Measurements from ENCODE around the gene PDE4B. TPM values are rescaled to one million over a fixed set of nuclear protein-coding genes. Genes with fewer than 3 reads are reported as not detected.

The PDE4B gene
- total RNA-seq, 1 experiment from 2014 or later, result 1.4 TPM

DNA sequence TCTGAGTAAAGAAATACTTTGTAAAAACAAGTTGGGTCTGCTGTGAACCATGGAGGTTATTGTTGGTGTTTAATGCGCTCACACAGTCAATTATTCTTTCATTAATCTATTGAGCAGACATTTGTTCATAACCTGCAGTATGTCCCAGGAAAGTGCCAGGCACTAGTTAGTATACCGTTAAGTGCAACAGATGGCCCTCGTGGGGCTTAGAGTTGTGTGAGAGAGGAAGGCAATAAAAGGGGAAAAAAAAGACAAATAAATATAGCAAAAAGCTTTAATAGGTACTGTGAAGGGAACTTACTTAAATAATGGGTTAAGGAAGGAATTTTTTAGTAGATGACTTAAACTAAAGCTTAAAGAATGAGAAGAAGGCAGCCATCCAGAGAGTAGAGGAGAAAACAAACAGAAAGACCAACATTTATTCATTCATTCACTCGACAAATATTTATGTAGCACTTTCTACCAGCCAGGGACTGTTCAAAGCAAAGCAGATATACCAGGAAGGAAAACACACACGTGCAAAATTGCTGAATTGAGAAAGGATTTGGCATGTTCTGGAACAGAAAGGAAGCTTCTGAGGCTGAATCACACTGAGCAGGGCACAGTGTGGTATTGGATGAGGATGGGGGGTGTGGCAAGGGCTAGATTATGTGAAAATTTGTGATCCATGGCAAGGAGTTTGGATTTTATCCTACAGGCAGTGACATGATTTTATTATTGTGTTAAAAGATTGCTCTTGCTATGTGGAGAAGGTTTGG, 445.2 kb downstream of the PDE4B start:
- no peaks in the 10 kb centered on the region; the same call in 1 of the 2 replicates for H3K36me3 ChIP-seq (ENCODE audit: low read depth, low read length)
- H4K20me1 ChIP-seq (ENCODE audit: low read length), result no peaks in the 10 kb centered on the region
- peaks cover 32% of the 10 kb centered on the region for H3K27me3 ChIP-seq (ENCODE audit: low read length)
- H3F3A ChIP-seq (ENCODE audit: low read length, unreplicated experiment), result no peaks in the 10 kb centered on the region
- no peaks in the 10 kb centered on the region for H3K79me2 ChIP-seq (ENCODE audit: low read length)
- no peaks in the 10 kb centered on the region for H3K9me2 ChIP-seq (replicated peaks; ENCODE audit: low read length)
- no peak overlapping the region for H3K9ac ChIP-seq (ENCODE audit: low read length)
- ChIA-PET POLR2A (ENCODE audit: unreplicated experiment) (no interaction called here), CTCF (no interaction called here)
- DNase-seq (no peak), ATAC-seq (no peak)
- no TSS peak for BruUV-seq (replicated peaks)
- TF ChIP-seq EZH2 (IDR thresholded peaks at IDR 0.05; ENCODE audit: low read length, unreplicated experiment), result no peak
- TF ChIP-seq EZH2phosphoT487 (IDR thresholded peaks at IDR 0.05; ENCODE audit: borderline replicate concordance, low read length), result no peak
- TF ChIP-seq, protein P1, sequence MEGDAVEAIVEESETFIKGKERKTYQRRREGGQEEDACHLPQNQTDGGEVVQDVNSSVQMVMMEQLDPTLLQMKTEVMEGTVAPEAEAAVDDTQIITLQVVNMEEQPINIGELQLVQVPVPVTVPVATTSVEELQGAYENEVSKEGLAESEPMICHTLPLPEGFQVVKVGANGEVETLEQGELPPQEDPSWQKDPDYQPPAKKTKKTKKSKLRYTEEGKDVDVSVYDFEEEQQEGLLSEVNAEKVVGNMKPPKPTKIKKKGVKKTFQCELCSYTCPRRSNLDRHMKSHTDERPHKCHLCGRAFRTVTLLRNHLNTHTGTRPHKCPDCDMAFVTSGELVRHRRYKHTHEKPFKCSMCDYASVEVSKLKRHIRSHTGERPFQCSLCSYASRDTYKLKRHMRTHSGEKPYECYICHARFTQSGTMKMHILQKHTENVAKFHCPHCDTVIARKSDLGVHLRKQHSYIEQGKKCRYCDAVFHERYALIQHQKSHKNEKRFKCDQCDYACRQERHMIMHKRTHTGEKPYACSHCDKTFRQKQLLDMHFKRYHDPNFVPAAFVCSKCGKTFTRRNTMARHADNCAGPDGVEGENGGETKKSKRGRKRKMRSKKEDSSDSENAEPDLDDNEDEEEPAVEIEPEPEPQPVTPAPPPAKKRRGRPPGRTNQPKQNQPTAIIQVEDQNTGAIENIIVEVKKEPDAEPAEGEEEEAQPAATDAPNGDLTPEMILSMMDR (conservative IDR thresholded peaks at IDR 0.05; ENCODE audit: low read depth, low read length), result no peak
- H3K27ac ChIP-seq (ENCODE audit: low read length), result no peak overlapping the region
- no peak overlapping the region for H3K4me2 ChIP-seq (ENCODE audit: low read length)
- H3K4me1 ChIP-seq (ENCODE audit: insufficient read depth, low read length), result peaks cover 1% of the 10 kb centered on the region
- intact Hi-C loops (cut with micrococcal nuclease), result no loop called here
- H3K4me3 ChIP-seq (ENCODE audit: low read length), result no peak overlapping the region
- H2AFZ ChIP-seq (ENCODE audit: low read length), result no peak overlapping the region
- no peaks in the 10 kb centered on the region for H3K9me3 ChIP-seq (ENCODE audit: low read length)

DNA sequence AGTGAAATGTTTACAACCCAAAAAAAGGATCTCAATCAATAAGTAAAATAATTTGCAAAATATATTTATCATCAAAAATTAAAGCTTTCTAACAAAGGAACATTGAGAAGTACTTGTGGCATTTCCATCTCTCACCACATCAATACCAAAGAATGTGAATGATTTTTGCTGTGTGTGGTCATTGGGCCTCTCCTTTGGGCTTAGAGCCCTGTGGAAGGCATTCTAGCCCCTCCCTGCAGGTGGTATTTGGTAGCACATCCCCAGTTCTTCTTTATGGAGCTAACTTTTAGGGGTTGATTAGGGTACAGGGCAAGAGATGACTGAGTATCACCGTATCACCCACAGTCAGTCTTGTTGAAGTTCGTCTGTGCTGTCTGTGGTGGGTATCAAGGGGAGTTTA, 447.1 kb downstream of the PDE4B start:
- peaks cover 15% of the 10 kb centered on the region for H3K4me1 ChIP-seq (ENCODE audit: insufficient read depth, low read length)
- no peak overlapping the region for H3K4me3 ChIP-seq (ENCODE audit: low read length)
- peaks cover 31% of the 10 kb centered on the region for H3K27me3 ChIP-seq (ENCODE audit: low read length)
- ATAC-seq, result no peak
- H3K36me3 ChIP-seq (ENCODE audit: low read depth, low read length), result no peaks in the 10 kb centered on the region; the same call in 1 of the 2 replicates
- no peak overlapping the region for H3K27ac ChIP-seq (ENCODE audit: low read length)
- no peak overlapping the region for H3K9ac ChIP-seq (ENCODE audit: low read length)
- H2AFZ ChIP-seq (ENCODE audit: low read length), result no peak overlapping the region
- H3K79me2 ChIP-seq (ENCODE audit: low read length), result no peaks in the 10 kb centered on the region
- POLR2A ChIA-PET (ENCODE audit: unreplicated experiment), result no interaction called here
- intact Hi-C loops (cut with micrococcal nuclease), result loop anchor here (10.0 kb wide), 1 partner anchor 1175 kb away; no protein-coding TSS in a partner anchor
- no peaks in the 10 kb centered on the region for H3F3A ChIP-seq (ENCODE audit: low read length, unreplicated experiment)
- DNase-seq, result no peak
- no peaks in the 10 kb centered on the region for H3K9me2 ChIP-seq (replicated peaks; ENCODE audit: low read length)
- H3K9me3 ChIP-seq (ENCODE audit: low read length), result no peaks in the 10 kb centered on the region
- BruUV-seq (replicated peaks), result no TSS peak
- no peak overlapping the region for H3K4me2 ChIP-seq (ENCODE audit: low read length)
- no peak for TF ChIP-seq EZH2phosphoT487 (IDR thresholded peaks at IDR 0.05; ENCODE audit: borderline replicate concordance, low read length)
- TF ChIP-seq, protein P1 (conservative IDR thresholded peaks at IDR 0.05; ENCODE audit: low read depth, low read length), result peak; percentile 20; the same call in 1 of the 2 replicates
- CTCF ChIA-PET, result interaction anchor here (1.0 kb wide), 1 partner anchor 207 kb away, joined by 3 read pairs; no protein-coding TSS in a partner anchor
- H4K20me1 ChIP-seq (ENCODE audit: low read length), result no peaks in the 10 kb centered on the region

All from PC-3 (cell line).